Endothelial cell of umbilical vein (primary cell): Measurements from ENCODE around the gene JUNB. TPM values are rescaled to one million over a fixed set of nuclear protein-coding genes. Genes with fewer than 3 reads are reported as not detected.

Experiments used
- BruUV-seq: library from RNA; stranded (reverse); fragments of 400-500 nt; replicated peaks from 2 replicates; lab custom pipeline; 2021; lab: Mats Ljungman, UMichigan
- CTCF ChIA-PET: fragments of 300-600, 350-600 bp; sonication (Branson Sonifier 250); formaldehyde crosslinking; loops from one replicate; lab custom pipeline; 2021; ENCODE audit warnings: antibody characterized with exemption, inconsistent platforms; lab: Charles Lee
- POLR2A ChIA-PET: fragments of 300-600, 350-600 bp; sonication (Branson Sonifier 250); formaldehyde crosslinking; loops from one replicate; lab custom pipeline; 2021; ENCODE audit warnings: antibody characterized with exemption, inconsistent platforms; lab: Charles Lee
- DNase-seq: peaks from one replicate; pipeline ENCODE4 v3.0.0-alpha.2; 2011; ENCODE audit warnings: low read depth, low spot score
- FAIRE-seq: peaks from 2 replicates; lab custom pipeline; 2011; peaks lifted over from hg19 to GRCh38; lab: Jason Lieb, UNC
- H2AFZ ChIP-seq: 2 replicates; pipeline ENCODE4 v1.6.0; 2012; ENCODE audit warnings: low read depth, low read length, control low read depth, inconsistent platforms
- H3K27ac ChIP-seq: 2 replicates; pipeline ENCODE4 v1.5.1; 2011; ENCODE audit warnings: low read depth, mild to moderate bottlenecking, control low read depth, low read length, moderate library complexity; ENCODE audit not compliant: insufficient read depth
- H3K27me3 ChIP-seq, 2 experiments: 2 replicates each; pipeline versions ENCODE4 v1.6.0 to v1.6.1; 2011; ENCODE audit warnings: low read length in 2 of 2, mixed read lengths in 1 of 2; ENCODE audit not compliant: control insufficient read depth in 2 of 2, insufficient read depth in 2 of 2
- H3K36me3 ChIP-seq, 2 experiments: 2 replicates in 1 of 2; 3 replicates in 1 of 2; pipeline ENCODE4 v1.5.1; 2011; ENCODE audit warnings: low read length in 2 of 2, mild to moderate bottlenecking in 1 of 2, moderate library complexity in 1 of 2; ENCODE audit not compliant: control insufficient read depth in 2 of 2, insufficient read depth in 2 of 2; ENCODE audit errors: extremely low read depth in 1 of 2
- H3K4me1 ChIP-seq: 3 replicates; pipeline ENCODE4 v1.5.1; 2011; ENCODE audit warnings: mild to moderate bottlenecking, low read length; ENCODE audit not compliant: control insufficient read depth, insufficient read depth; ENCODE audit errors: extremely low read depth
- H3K4me2 ChIP-seq: 2 replicates; pipeline ENCODE4 v1.6.1; 2011; ENCODE audit warnings: low read length, control low read depth, mixed read lengths; ENCODE audit not compliant: insufficient read depth
- H3K4me3 ChIP-seq, 3 experiments: fragments of 200-600 bp in 1 of 3; sonication (generic), shearing (Covaris generic) in 1 of 3; replicated peaks in 1 of 3; 2 replicates each; pipeline ENCODE4 v1.5.1; 2011 to 2016; ENCODE audit warnings: control low read depth in 3 of 3, low read length in 3 of 3, mild to moderate bottlenecking in 2 of 3, inconsistent platforms in 1 of 3, low read depth in 1 of 3, moderate library complexity in 1 of 3; ENCODE audit not compliant: insufficient read depth in 1 of 3
- H3K79me2 ChIP-seq: 2 replicates; pipeline ENCODE4 v1.6.0; 2012; ENCODE audit warnings: low read length, inconsistent platforms; ENCODE audit not compliant: control insufficient read depth, insufficient read depth
- H3K9ac ChIP-seq: replicated peaks from 2 replicates; pipeline ENCODE3; 2011; ENCODE audit warnings: low read length, control low read depth; ENCODE audit not compliant: insufficient read depth; ENCODE audit errors: extremely low read depth
- H3K9me1 ChIP-seq: replicated peaks from 3 replicates; pipeline ENCODE4 v1.6.0; 2011; ENCODE audit warnings: mild to moderate bottlenecking, low read length; ENCODE audit not compliant: control insufficient read depth, insufficient read depth; ENCODE audit errors: extremely low read depth
- H3K9me3 ChIP-seq: replicated peaks from 2 replicates; pipeline ENCODE4 v1.5.1; 2012; ENCODE audit warnings: low read length, inconsistent platforms; ENCODE audit not compliant: control insufficient read depth, insufficient read depth
- H4K20me1 ChIP-seq: replicated peaks from 2 replicates; pipeline ENCODE3; 2011; ENCODE audit warnings: mild to moderate bottlenecking, low read length; ENCODE audit not compliant: control insufficient read depth, insufficient read depth; ENCODE audit errors: extremely low read depth
- CTCF ChIP-seq, 2 donors: IDR thresholded peaks; 1 replicate in 1 of 2; 2 replicates in 1 of 2; pipeline ENCODE4 v1.5.1; 2011; ENCODE audit warnings: low read length in 2 of 2, mild to moderate bottlenecking in 2 of 2, moderate library complexity in 2 of 2, control low read depth in 1 of 2, inconsistent platforms in 1 of 2, low read depth in 1 of 2; ENCODE audit not compliant: insufficient read depth in 1 of 2; ENCODE audit errors: extremely low read depth in 1 of 2
- EZH2 ChIP-seq: IDR thresholded peaks from 2 replicates; pipeline ENCODE4 v1.6.1; 2012; ENCODE audit warnings: borderline replicate concordance, low read depth, mild to moderate bottlenecking, moderate library complexity, low read length, inconsistent platforms; ENCODE audit not compliant: severe bottlenecking
- FOS ChIP-seq: IDR thresholded peaks from 2 replicates; pipeline ENCODE4 v1.6.1; 2011; ENCODE audit warnings: mild to moderate bottlenecking, low read length, moderate library complexity, borderline replicate concordance; ENCODE audit not compliant: insufficient read depth
- GATA2 ChIP-seq: IDR thresholded peaks from 2 replicates; pipeline ENCODE4 v1.7.0; 2011; ENCODE audit warnings: low read depth, mild to moderate bottlenecking, moderate library complexity, mixed read lengths, low read length; ENCODE audit not compliant: insufficient read length, insufficient read depth
- JUN ChIP-seq: IDR thresholded peaks from 2 replicates; pipeline ENCODE4 v1.6.1; 2011; ENCODE audit warnings: borderline replicate concordance, low read depth; ENCODE audit not compliant: insufficient read length, insufficient read depth
- MAX ChIP-seq: IDR thresholded peaks from 2 replicates; pipeline ENCODE4 v1.6.1; 2011; ENCODE audit not compliant: insufficient read depth, insufficient read length
- MYC ChIP-seq: IDR thresholded peaks from one replicate; pipeline ENCODE4 v1.6.1; 2011; ENCODE audit warnings: mild to moderate bottlenecking, low read depth, low read length
- POLR2A ChIP-seq: IDR thresholded peaks from 2 replicates; pipeline ENCODE4 v1.6.1; 2012; ENCODE audit warnings: low read depth, mild to moderate bottlenecking, control low read depth, low read length
- POLR2AphosphoS5 ChIP-seq: IDR thresholded peaks from 2 replicates; pipeline ENCODE4 v1.6.1; 2012; ENCODE audit warnings: low read depth, mild to moderate bottlenecking, control low read depth, low read length, moderate library complexity; ENCODE audit not compliant: insufficient read depth
- dilution Hi-C: fragments of 300-500 bp; cut with MboI; formaldehyde crosslinking; loops from one replicate; pipeline ENCODE4 v1.15.0; 2019; ENCODE audit warnings: low sequenced_read_pairs; ENCODE audit not compliant: extremely low pct_ligation_motif_present
- intact Hi-C: fragments of 100-400 bp; cut with micrococcal nuclease; formaldehyde crosslinking; loops from one replicate; pipeline ENCODE4 v1.10.0; 2022
- polyA plus RNA-seq, 4 experiments: library from polyadenylated mRNA; depleted of rRNA in 3 of 4; stranded (reverse) in 3 of 4; unstranded in 1 of 4; fragments of >200 nt; gene quantifications; 2 replicates each; pipeline versions ENCODE4 v1.2.1 to v1.2.3, GENCODE V29; 2011 to 2012; ENCODE audit warnings: missing spikeins in 1 of 4
- total RNA-seq: library from RNA; stranded (reverse); gene quantifications from 2 replicates; pipeline ENCODE4 v1.2.3, GENCODE V29; 2021

JUNB gene
- total and polyA plus RNA-seq, 2 donors (not counting 3 experiments of a cell fraction or from before 2014, with no cell fraction given) = 22.8 to 74.4 TPM

GRCh38 chr19:12770922-12771321 lies 20.4 kb upstream of the JUNB start:
- no peak overlapping the region for H3K4me3 ChIP-seq
- no peak overlapping the region for H3K9ac ChIP-seq
- no peak overlapping the region for H3K4me2 ChIP-seq
- CTCF ChIA-PET = interaction anchor here (8.9 kb wide), 1 partner anchor 9 kb away, joined by 144 read pairs; no protein-coding TSS in a partner anchor
- DNase-seq (no peak), FAIRE-seq (no peak)
- peaks cover 6% of the 10 kb centered on the region for H3K4me1 ChIP-seq
- no peaks in the 10 kb centered on the region for H3K79me2 ChIP-seq
- dilution Hi-C loops (no loop called here), intact Hi-C loops (no loop called here)
- no peaks in the 10 kb centered on the region for H3K9me3 ChIP-seq
- no peaks in the 10 kb centered on the region for H3K9me1 ChIP-seq
- BruUV-seq = no TSS peak
- H3K27ac ChIP-seq = no peak overlapping the region
- POLR2A ChIA-PET = no interaction called here
- TF ChIP-seq JUN = no peak
- no peak for TF ChIP-seq FOS
- TF ChIP-seq EZH2 = no peak
- TF ChIP-seq MYC = no peak
- TF ChIP-seq POLR2A = no peak
- TF ChIP-seq CTCF (IDR thresholded peaks at IDR 0.05; ENCODE audit: extremely low read depth in 1 of 2, insufficient read depth in 1 of 2, low read depth in 1 of 2, low read length in 2 of 2) = no peak
- no peak for TF ChIP-seq POLR2AphosphoS5
- no peak for TF ChIP-seq MAX
- TF ChIP-seq GATA2 = no peak
- no peaks in the 10 kb centered on the region for H3K27me3 ChIP-seq
- no peaks in the 10 kb centered on the region for H4K20me1 ChIP-seq
- H2AFZ ChIP-seq = no peak overlapping the region
- no peaks in the 10 kb centered on the region for H3K36me3 ChIP-seq
